ENCODE measurements around the gene TOR1A. TPM values are rescaled to one million over a fixed set of nuclear protein-coding genes. Genes with fewer than 3 reads are reported as not detected.

Gene TOR1A
- total RNA-seq, 1 experiment from 2014 or later = 24.4 TPM

GRCh38 chr9:129848712-129849441 is 24.9 kb upstream of the TOR1A start:
- 0 out of 2 replicates have a peak, but pooled peaks have one; percentile 9 for ATAC-seq
- intact Hi-C loops (cut with micrococcal nuclease) = no loop called here
- no TSS peak for BruUV-seq (replicated peaks)

GRCh38 chr9:129845373-129845772 is 21.4 kb upstream of the TOR1A start:
- intact Hi-C loops (cut with micrococcal nuclease) = no loop called here
- ChIA-PET CTCF (no interaction called here), RAD21 (ENCODE audit: low non-redundant PET in 1 of 2, low total read pairs in 2 of 2, uncharacterized antibody in 2 of 2, unreplicated experiment in 2 of 2) (no interaction called here), POLR2A (no interaction called here)
- BruUV-seq (replicated peaks) = no TSS peak
- Histone ChIP-seq H4K20me1 (ENCODE audit: insufficient read depth) (no peaks in the 10 kb centered on the region), H3K79me2 (ENCODE audit: insufficient read depth, low read length) (no peaks in the 10 kb centered on the region), H3K9me2 (ENCODE audit: insufficient read depth) (no peaks in the 10 kb centered on the region), H3K27me3 (ENCODE audit: insufficient read depth, low read length) (no peaks in the 10 kb centered on the region), H3K27ac (ENCODE audit: low read depth, low read length) (no peak overlapping the region), H3K9me3 (ENCODE audit: control insufficient read depth in 1 of 2, insufficient read depth in 1 of 2, low read depth in 1 of 2, low read length in 2 of 2) (no peaks in the 10 kb centered on the region), H3K4me3 (replicated peaks in 1 of 2; ENCODE audit: low read depth in 1 of 2, low read length in 2 of 2) (no peak overlapping the region), H3K36me3 (ENCODE audit: control insufficient read depth in 1 of 2, insufficient read depth in 2 of 2, low read length in 2 of 2) (no peaks in the 10 kb centered on the region), H2AFZ (ENCODE audit: low read depth, low read length, poor library complexity, severe bottlenecking) (no peak overlapping the region), H3K9ac (ENCODE audit: low read length) (no peak overlapping the region), H3K4me2 (ENCODE audit: low read length) (no peak overlapping the region), H3K4me1 (ENCODE audit: control insufficient read depth in 1 of 2, insufficient read depth in 2 of 2, low read length in 2 of 2) (no peaks in the 10 kb centered on the region)
- TF ChIP-seq SIN3A (IDR thresholded peaks at IDR 0.05; ENCODE audit: low read depth) = no peak
- no peak for TF ChIP-seq CBX3 (IDR thresholded peaks at IDR 0.05; ENCODE audit: low read depth)
- TF ChIP-seq EZH2phosphoT487 (IDR thresholded peaks at IDR 0.05; ENCODE audit: borderline replicate concordance) = no peak
- no peak for TF ChIP-seq SRF (IDR thresholded peaks at IDR 0.05; ENCODE audit: low read depth)
- TF ChIP-seq YY1 (IDR thresholded peaks at IDR 0.05; ENCODE audit: extremely low read depth, insufficient replicate concordance, low read depth, low read length) = no peak
- TF ChIP-seq ATF3 (IDR thresholded peaks at IDR 0.05) = no peak
- DNase-seq (ENCODE audit: low read depth, low spot score) (no peak), ATAC-seq (no peak)

More at GRCh38 chr9:129848712-129849441, 24.9 kb upstream of the TOR1A start:
- no peak overlapping the region for H3K9ac ChIP-seq (ENCODE audit: low read length)
- H3K27me3 ChIP-seq (ENCODE audit: insufficient read depth, low read length) = no peaks in the 10 kb centered on the region
- no peaks in the 10 kb centered on the region for H3K9me2 ChIP-seq (ENCODE audit: insufficient read depth)
- H3K4me1 ChIP-seq (ENCODE audit: control insufficient read depth in 1 of 2, insufficient read depth in 2 of 2, low read length in 2 of 2) = no peaks in the 10 kb centered on the region
- no peak overlapping the region for H3K4me3 ChIP-seq (replicated peaks in 1 of 2; ENCODE audit: low read depth in 1 of 2, low read length in 2 of 2)
- RAD21 ChIA-PET (ENCODE audit: low non-redundant PET in 1 of 2, low total read pairs in 2 of 2, uncharacterized antibody in 2 of 2, unreplicated experiment in 2 of 2) = no interaction called here
- H3K27ac ChIP-seq (ENCODE audit: low read depth, low read length) = no peak overlapping the region
- H3K9me3 ChIP-seq (ENCODE audit: control insufficient read depth in 1 of 2, insufficient read depth in 1 of 2, low read depth in 1 of 2, low read length in 2 of 2) = no peaks in the 10 kb centered on the region
- H3K36me3 ChIP-seq (ENCODE audit: control insufficient read depth in 1 of 2, insufficient read depth in 2 of 2, low read length in 2 of 2) = peaks cover 0 to 4% of the 10 kb centered on the region in 2 experiments; a peak in 1 of 4 replicates
- CTCF ChIA-PET = no interaction called here
- H2AFZ ChIP-seq (ENCODE audit: low read depth, low read length, poor library complexity, severe bottlenecking) = no peak overlapping the region
- no peaks in the 10 kb centered on the region for H4K20me1 ChIP-seq (ENCODE audit: insufficient read depth)
- POLR2A ChIA-PET = no interaction called here
- DNase-seq (ENCODE audit: low read depth, low spot score) = no peak
- no peak overlapping the region for H3K4me2 ChIP-seq (ENCODE audit: low read length)
- no peaks in the 10 kb centered on the region for H3K79me2 ChIP-seq (ENCODE audit: insufficient read depth, low read length)
- TF ChIP-seq RAD21 (IDR thresholded peaks at IDR 0.05; ENCODE audit: low read depth) = no peak
- TF ChIP-seq POLR2A (IDR thresholded peaks at IDR 0.05; ENCODE audit: borderline replicate concordance, extremely low read depth, insufficient read depth, insufficient read length) = no peak
- TF ChIP-seq TCF7L2 (IDR thresholded peaks at IDR 0.05; ENCODE audit: borderline replicate concordance, extremely low read depth, insufficient read depth, insufficient read length) = no peak
